ENCODE results near the gene TUBGCP6. TPM values are rescaled to one million over a fixed set of nuclear protein-coding genes. Genes with fewer than 3 reads are reported as not detected.

The TUBGCP6 gene
- total and polyA plus RNA-seq, 8 donors = 37.8 to 112 (median 50.2) TPM

DNA sequence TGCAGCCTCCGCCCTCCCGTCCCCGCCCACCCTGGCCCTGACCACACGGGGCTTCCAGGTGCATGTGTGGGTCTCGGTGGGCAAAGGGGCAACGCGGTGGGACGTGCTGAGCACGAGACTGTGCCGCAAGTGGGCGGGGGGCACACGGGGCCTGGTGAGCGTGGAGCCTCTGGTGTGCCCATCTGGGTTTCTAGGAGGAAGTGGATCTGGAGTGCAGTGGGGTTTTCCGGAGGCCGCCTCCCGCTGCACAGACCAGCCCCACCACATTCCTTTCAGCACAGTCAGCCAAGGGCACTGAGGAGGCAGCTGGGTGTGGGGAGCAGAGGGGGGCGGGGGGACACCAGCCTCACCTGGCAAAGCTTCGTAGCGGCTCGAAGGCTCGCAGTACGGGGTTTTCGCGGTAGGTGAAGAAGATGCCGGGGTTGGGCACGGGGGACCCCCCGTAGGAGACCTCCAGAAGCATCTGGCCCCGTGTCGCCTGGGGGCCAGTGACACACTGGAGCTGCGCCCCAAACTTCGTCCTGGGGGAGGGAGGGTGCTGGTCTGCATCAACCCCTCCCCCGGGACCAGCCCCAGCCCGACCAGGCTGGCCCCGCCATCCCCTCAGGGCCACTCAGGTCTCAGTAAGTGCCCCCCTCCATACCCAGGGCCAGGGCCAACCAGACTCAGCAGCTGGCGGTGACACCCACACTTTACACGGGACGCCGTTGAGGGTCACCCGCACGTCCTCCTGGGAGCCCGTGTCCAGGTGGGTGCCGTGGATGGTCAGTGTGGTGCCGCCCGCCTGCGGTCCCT is 37.7 kb upstream of the TUBGCP6 start:
- TF ChIP-seq EP300 (IDR thresholded peaks at IDR 0.05) = no peak
- TF ChIP-seq, protein P1, sequence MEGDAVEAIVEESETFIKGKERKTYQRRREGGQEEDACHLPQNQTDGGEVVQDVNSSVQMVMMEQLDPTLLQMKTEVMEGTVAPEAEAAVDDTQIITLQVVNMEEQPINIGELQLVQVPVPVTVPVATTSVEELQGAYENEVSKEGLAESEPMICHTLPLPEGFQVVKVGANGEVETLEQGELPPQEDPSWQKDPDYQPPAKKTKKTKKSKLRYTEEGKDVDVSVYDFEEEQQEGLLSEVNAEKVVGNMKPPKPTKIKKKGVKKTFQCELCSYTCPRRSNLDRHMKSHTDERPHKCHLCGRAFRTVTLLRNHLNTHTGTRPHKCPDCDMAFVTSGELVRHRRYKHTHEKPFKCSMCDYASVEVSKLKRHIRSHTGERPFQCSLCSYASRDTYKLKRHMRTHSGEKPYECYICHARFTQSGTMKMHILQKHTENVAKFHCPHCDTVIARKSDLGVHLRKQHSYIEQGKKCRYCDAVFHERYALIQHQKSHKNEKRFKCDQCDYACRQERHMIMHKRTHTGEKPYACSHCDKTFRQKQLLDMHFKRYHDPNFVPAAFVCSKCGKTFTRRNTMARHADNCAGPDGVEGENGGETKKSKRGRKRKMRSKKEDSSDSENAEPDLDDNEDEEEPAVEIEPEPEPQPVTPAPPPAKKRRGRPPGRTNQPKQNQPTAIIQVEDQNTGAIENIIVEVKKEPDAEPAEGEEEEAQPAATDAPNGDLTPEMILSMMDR (IDR thresholded peaks at IDR 0.05) = no peak
- peak; percentile 33 to 77 (median 62) for TF ChIP-seq POLR2AphosphoS5 (IDR thresholded peaks at IDR 0.05)
- peak in 1 of 4 donors; percentile 26 for TF ChIP-seq POLR2A (IDR thresholded peaks at IDR 0.05)
- peak overlapping the region in 3 of 4 donors; percentile 8 to 27 (median 24) for H3K4me3 ChIP-seq
- intact Hi-C loops (cut with DNase I; ENCODE audit: low total_unique reads) = no loop called here
- WGBS, 5 donors = 35 to 71% (median 53%) methylated on average over 17 to 45 of the region's 45 CpGs
- no peaks in the 10 kb centered on the region for H3K27me3 ChIP-seq
- peaks cover 91 to 96% (median 95%) of the 10 kb centered on the region in 4 donors for H3K36me3 ChIP-seq
- peaks cover 52 to 81% (median 64%) of the 10 kb centered on the region in 4 donors for H3K4me1 ChIP-seq
- peak; percentile 91 to 96 for DNase-seq
- H3K9me3 ChIP-seq = no peaks in the 10 kb centered on the region
- peak overlapping the region; percentile 84 to 95 (median 92) for H3K27ac ChIP-seq

DNA sequence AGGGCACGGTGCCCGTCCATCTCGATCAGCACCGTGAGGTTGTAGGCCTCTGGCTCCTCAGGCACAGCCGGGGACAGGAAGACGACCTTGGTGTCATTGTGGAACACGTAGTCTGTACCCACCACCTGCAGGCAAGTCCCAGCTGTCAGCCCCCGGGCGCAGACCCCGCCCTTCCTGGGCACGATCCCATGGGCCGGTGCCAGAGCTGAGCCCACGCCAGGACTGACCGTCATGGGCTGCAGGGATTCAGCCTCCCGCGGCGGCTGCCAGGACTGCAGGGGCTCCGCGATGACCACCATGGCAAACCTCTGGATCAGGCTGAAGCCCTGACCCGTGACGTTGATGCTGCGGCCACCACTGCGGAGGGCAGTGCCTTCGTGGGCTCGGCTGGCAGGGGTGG is 37.1 kb upstream of the TUBGCP6 start:
- Histone ChIP-seq H3K36me3 (peaks cover 91 to 96% (median 95%) of the 10 kb centered on the region in 4 donors), H3K27ac (peak overlapping the region; percentile 84 to 95 (median 92)), H3K9me3 (no peaks in the 10 kb centered on the region), H3K4me3 (peak overlapping the region in 1 of 4 donors; percentile 21), H3K27me3 (no peaks in the 10 kb centered on the region), H3K4me1 (peaks cover 46 to 75% (median 58%) of the 10 kb centered on the region in 4 donors)
- intact Hi-C loops (cut with DNase I; ENCODE audit: low total_unique reads) = no loop called here
- peak in 1 of 2 donors; percentile 66 for DNase-seq
- WGBS, 5 donors = 31 to 57% (median 34%) methylated on average over 16 to 25 of the region's 25 CpGs; no CpG with 5 or more reads in 1 of the 5 donors
- peak in 2 of 3 donors; percentile 29 to 35 for TF ChIP-seq POLR2AphosphoS5 (IDR thresholded peaks at IDR 0.05)
- TF ChIP-seq POLR2A (IDR thresholded peaks at IDR 0.05) = no peak

DNA sequence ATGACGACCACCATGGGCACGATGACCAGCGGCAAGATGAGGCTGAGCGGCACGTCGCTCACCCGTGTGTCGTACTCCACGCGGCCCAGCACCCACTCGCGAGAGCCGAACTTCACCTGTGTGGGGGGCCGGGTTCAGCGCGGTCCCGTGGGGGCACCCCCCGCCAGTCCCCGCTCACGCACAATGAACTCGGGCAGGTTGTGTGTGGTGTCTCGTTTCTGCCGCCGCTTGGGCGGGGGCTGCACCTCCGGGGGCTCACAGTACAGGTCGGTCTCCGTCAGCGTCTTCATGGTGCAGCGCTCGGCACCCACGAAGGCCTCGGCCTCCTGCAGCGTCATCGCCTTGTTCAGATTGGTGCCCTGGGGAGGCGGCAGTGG is 36.5 kb upstream of the TUBGCP6 start:
- H3K27ac ChIP-seq = peak overlapping the region; percentile 84 to 95 (median 92)

DNA sequence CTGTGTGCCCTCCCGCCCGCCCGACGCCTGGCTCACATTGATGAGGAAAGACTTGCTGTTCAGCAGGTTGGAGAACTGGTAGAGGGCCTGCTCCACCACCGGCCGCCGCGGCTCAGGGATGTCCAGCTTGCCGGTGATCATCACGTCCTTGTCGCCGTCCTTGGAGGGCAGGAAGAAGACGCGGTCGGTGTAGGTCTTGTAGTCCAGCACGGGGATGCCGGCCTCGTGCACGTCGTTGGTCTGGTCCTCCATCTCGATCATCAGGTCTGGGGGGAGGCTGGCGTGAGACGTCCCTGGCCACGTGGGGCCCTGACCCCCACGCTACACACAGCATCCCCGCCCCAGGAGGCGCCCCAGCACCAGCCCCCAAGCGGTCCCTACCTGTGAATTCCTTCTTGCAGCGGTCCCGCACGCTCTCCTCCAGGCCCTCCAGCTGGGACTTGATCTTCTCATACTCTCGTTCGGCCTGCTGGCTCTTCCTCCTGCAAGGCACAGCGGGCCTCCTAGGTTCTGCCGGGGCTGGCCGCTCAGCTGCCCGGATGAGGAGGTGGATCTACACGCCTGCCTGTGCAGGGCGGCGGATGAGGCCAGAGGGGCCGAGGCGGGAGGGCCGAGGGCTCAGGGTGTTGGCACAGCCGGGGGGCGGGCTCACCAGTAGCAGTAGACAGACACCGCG is 36.0 kb upstream of the TUBGCP6 start:
- H3K27ac ChIP-seq = peak overlapping the region; percentile 84 to 95 (median 92)
- TF ChIP-seq POLR2A (IDR thresholded peaks at IDR 0.05) (no peak), EP300 (IDR thresholded peaks at IDR 0.05) (no peak), POLR2AphosphoS5 (IDR thresholded peaks at IDR 0.05) (no peak)
- TF ChIP-seq, protein P1 (IDR thresholded peaks at IDR 0.05) = no peak
- peaks cover 36 to 74% (median 55%) of the 10 kb centered on the region in 4 donors for H3K4me1 ChIP-seq
- no peak for DNase-seq
- no peaks in the 10 kb centered on the region for H3K27me3 ChIP-seq
- peak overlapping the region in 1 of 4 donors; percentile 32 for H3K4me3 ChIP-seq
- intact Hi-C loops (cut with DNase I; ENCODE audit: low total_unique reads) = no loop called here
- WGBS, 5 donors = 72 to 84% (median 78%) methylated on average over 30 to 47 of the region's 47 CpGs
- H3K9me3 ChIP-seq = no peaks in the 10 kb centered on the region
- H3K36me3 ChIP-seq = peaks cover 89 to 96% (median 95%) of the 10 kb centered on the region in 4 donors

More for the DNA sequence above, 36.5 kb upstream of the TUBGCP6 start:
- H3K27me3 ChIP-seq = no peaks in the 10 kb centered on the region
- TF ChIP-seq EP300 (IDR thresholded peaks at IDR 0.05) (no peak), POLR2A (IDR thresholded peaks at IDR 0.05) (no peak)
- H3K36me3 ChIP-seq = peaks cover 91 to 96% (median 95%) of the 10 kb centered on the region in 4 donors
- H3K4me3 ChIP-seq = peak overlapping the region in 1 of 4 donors; percentile 32
- peaks cover 40 to 74% (median 54%) of the 10 kb centered on the region in 4 donors for H3K4me1 ChIP-seq
- intact Hi-C loops (cut with DNase I; ENCODE audit: low total_unique reads) = no loop called here
- WGBS, 5 donors = 86 to 95% (median 88%) methylated on average over 18 to 36 of the region's 36 CpGs
- no peaks in the 10 kb centered on the region for H3K9me3 ChIP-seq
- DNase-seq = no peak

DNA sequence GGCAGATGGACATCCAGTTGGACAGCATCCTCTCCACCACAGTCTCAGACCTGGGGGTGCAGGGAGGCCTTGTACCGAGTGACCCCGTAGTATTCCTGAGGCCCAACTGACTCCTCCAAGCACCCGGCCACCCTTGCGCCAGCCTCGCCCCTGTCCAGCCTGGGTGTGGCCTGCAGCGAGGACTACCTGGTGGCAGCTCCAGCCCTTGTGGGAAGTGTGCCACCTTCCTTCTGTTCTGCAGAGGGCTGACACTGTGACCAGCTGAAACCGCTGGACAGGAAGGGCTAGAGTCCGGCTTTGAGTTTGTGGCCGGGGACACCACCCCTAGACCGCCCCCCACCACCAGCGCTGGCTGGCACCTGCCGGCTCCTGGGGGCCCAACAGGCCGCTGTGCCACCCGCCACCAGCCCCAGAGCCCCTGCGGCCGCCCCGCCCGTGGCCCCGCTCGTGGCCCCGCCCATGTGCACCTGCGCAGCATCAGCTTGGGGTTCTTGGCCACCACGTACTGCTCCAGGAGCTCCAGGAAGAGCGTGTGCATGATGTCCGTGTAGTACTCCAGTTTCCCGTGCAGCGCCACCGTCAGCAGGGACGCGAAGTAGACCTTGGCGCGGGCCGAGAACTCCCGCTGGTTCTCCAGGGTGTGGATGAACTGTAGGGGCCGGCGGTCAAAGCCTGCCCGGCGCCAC is 35.3 kb upstream of the TUBGCP6 start:
- H3K4me3 ChIP-seq = no peak overlapping the region
- peaks cover 95 to 99% (median 98%) of the 10 kb centered on the region in 4 donors for H3K36me3 ChIP-seq
- TF ChIP-seq POLR2A (IDR thresholded peaks at IDR 0.05) = no peak
- TF ChIP-seq POLR2AphosphoS5 (IDR thresholded peaks at IDR 0.05) = peak in 2 of 3 donors; percentile 18 to 46
- WGBS, 5 donors = 30 to 58% (median 46%) methylated on average over 31 to 38 of the region's 38 CpGs
- peaks cover 34 to 78% (median 58%) of the 10 kb centered on the region in 4 donors for H3K4me1 ChIP-seq
- H3K27ac ChIP-seq = peak overlapping the region; percentile 84 to 95 (median 92)
- DNase-seq = peak in 1 of 2 donors; percentile 82
- no peaks in the 10 kb centered on the region for H3K9me3 ChIP-seq
- H3K27me3 ChIP-seq = no peaks in the 10 kb centered on the region
- intact Hi-C loops (cut with DNase I; ENCODE audit: low total_unique reads) = no loop called here

Measured in stomach (tissue), 9 donors.